Kidney epithelial cell (primary cell): ENCODE measurements around the gene LMNA. TPM values are rescaled to one million over a fixed set of nuclear protein-coding genes. Genes with fewer than 3 reads are reported as not detected.

Experiments used
- DNase-seq: peaks from one replicate; pipeline ENCODE4 v3.0.0-alpha.2; 2010; ENCODE audit warnings: low read depth
- H3K27me3 ChIP-seq: 2 replicates; pipeline ENCODE4 v1.6.0; 2011; ENCODE audit warnings: low read length; ENCODE audit not compliant: control insufficient read depth, insufficient read depth
- H3K36me3 ChIP-seq: 2 replicates; pipeline ENCODE4 v1.5.1; 2011; ENCODE audit warnings: low read length; ENCODE audit not compliant: control insufficient read depth, insufficient read depth
- H3K4me3 ChIP-seq: 2 replicates; pipeline ENCODE4 v1.5.1; 2011; ENCODE audit warnings: low read depth, mild to moderate bottlenecking, control low read depth, low read length
- total RNA-seq: library from RNA; depleted of rRNA; stranded (reverse); fragments of >200 nt; gene quantifications from 2 replicates; pipeline ENCODE4 v1.2.3, GENCODE V29; 2015
- TF ChIP-seq, protein P1 (sequence below): IDR thresholded peaks from 2 replicates; pipeline ENCODE4 v1.5.1; 2011; ENCODE audit warnings: mild to moderate bottlenecking, moderate library complexity, low read length, control low read depth, inconsistent platforms; ENCODE audit not compliant: insufficient read depth, poor library complexity, severe bottlenecking

Gene LMNA
- total RNA-seq, 1 donor from 2014 or later = 280 TPM

DNA sequence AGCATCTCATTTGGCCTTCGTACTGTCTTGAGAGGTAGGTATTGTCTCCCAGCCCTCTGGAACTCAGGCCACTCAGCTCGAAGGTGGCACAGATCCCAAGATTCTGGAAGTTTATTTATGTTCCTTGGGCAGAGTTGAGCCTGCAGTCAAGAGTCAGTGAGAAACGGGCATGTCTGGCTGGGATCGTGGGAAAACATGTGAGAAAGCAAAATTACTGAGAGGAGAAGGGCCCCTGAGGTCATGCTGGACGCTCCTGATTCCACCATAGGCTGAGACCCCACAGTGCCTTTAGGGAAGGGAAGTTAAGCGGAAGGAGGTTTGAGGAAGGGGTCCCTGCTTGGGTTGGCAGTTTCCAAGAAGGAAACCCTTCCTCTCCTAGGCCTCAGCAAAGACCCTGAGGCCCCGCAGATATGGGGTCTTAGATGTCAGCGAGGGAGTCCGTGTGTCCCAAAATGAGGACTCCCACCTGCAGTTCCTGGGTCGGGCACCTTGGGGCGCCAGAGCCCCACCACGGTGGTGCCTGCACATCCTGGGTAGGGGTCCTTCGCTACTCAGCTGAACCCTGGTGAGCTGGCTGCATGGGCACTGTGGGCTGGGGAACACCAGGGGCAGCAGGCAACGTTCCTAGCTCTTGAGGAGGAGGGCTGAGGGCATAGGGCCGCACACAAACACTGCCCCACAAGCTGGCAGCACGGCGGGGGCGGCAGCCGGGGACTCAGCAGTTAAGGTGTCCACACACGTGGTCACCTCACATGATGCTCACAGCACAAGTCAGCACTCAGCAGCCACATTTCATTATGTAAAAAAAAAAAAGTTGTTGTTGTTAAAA lies 26.6 kb downstream of the LMNA start:
- Histone ChIP-seq H3K36me3 (peaks cover 11% of the 10 kb centered on the region), H3K27me3 (no peaks in the 10 kb centered on the region), H3K4me3 (no peak overlapping the region)
- DNase-seq = no peak
- TF ChIP-seq, protein P1, sequence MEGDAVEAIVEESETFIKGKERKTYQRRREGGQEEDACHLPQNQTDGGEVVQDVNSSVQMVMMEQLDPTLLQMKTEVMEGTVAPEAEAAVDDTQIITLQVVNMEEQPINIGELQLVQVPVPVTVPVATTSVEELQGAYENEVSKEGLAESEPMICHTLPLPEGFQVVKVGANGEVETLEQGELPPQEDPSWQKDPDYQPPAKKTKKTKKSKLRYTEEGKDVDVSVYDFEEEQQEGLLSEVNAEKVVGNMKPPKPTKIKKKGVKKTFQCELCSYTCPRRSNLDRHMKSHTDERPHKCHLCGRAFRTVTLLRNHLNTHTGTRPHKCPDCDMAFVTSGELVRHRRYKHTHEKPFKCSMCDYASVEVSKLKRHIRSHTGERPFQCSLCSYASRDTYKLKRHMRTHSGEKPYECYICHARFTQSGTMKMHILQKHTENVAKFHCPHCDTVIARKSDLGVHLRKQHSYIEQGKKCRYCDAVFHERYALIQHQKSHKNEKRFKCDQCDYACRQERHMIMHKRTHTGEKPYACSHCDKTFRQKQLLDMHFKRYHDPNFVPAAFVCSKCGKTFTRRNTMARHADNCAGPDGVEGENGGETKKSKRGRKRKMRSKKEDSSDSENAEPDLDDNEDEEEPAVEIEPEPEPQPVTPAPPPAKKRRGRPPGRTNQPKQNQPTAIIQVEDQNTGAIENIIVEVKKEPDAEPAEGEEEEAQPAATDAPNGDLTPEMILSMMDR = peak; percentile 85

DNA sequence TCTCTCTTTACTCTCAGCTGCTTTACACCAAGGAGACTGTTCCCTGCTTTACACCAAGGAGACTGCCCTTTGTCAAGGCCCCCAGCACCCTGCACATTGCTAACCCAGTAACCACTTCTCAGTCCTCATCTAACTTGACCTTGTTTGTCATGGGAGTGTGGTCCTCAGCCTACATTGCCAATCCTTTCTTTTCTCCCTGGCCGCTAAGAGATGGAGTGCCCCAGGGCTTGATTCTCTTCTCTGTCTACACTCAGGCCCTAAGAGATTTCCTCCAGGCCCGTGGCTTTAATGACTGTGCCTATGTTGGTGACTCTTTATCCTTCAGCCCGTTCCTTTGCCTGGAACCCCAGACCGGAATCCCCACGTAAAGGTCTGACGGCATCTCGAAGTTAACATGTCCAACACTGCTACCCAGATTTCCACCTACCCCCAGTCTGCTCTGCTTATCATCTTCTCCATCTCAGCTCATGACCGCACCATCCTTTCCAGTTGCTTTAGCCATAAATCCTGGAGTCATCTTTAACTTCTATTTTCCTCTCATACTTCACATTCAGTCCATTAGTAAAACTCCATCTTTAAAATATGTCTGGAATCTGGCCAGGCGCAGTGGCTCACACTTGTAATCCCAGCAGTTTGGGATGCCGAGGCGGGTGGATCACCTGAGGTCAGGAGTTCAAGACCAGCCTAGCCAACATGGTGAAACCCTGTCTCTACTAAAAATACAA lies 29.4 kb downstream of the LMNA start:
- no peak for DNase-seq

DNA sequence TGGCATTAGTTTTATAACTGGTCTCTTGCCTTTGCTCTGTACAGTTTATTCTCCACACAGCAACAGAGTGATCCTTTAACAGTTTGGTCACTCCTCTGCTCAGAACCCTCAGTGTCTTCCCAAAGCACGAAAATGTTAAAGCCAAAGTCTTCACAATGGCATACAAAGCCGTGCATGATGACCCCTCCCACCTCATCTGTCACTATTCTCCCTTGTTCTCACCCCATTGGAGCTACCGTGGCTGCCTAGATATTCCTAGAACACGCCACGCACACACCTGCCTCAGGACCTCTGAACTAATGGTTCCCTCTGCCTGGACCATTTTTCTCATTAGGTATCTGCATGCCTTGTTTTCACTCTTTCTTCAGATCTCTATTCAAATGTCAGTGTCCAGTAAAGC lies 30.2 kb downstream of the LMNA start:
- Histone ChIP-seq H3K36me3 (no peaks in the 10 kb centered on the region), H3K4me3 (no peak overlapping the region), H3K27me3 (peaks cover 14% of the 10 kb centered on the region)
- TF ChIP-seq, protein P1 = no peak
- no peak for DNase-seq

More for the DNA sequence above, 29.4 kb downstream of the LMNA start:
- peaks cover 7% of the 10 kb centered on the region for H3K27me3 ChIP-seq
- H3K4me3 ChIP-seq = no peak overlapping the region
- TF ChIP-seq, protein P1 = no peak
- H3K36me3 ChIP-seq = no peaks in the 10 kb centered on the region

DNA sequence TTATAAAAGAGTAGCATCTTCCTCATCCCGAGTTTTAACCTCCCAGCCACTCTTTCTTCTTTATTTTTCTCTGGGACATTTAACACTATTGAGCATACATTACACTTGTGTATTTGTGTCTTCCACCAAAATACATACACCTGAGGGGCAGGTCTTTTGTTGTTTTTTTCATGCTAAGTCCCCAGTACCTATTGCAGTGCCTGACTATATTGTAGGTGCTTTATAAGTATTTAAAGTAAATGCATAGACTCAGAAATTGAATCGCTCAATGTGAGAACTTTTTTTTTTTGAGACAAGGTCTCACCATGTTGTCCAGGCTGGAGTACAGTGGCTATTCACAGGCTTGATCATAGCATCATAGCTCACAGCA lies 31.1 kb downstream of the LMNA start:
- Histone ChIP-seq H3K4me3 (no peak overlapping the region), H3K27me3 (peaks cover 23% of the 10 kb centered on the region), H3K36me3 (no peaks in the 10 kb centered on the region)
- DNase-seq = no peak
- TF ChIP-seq, protein P1 = no peak

DNA sequence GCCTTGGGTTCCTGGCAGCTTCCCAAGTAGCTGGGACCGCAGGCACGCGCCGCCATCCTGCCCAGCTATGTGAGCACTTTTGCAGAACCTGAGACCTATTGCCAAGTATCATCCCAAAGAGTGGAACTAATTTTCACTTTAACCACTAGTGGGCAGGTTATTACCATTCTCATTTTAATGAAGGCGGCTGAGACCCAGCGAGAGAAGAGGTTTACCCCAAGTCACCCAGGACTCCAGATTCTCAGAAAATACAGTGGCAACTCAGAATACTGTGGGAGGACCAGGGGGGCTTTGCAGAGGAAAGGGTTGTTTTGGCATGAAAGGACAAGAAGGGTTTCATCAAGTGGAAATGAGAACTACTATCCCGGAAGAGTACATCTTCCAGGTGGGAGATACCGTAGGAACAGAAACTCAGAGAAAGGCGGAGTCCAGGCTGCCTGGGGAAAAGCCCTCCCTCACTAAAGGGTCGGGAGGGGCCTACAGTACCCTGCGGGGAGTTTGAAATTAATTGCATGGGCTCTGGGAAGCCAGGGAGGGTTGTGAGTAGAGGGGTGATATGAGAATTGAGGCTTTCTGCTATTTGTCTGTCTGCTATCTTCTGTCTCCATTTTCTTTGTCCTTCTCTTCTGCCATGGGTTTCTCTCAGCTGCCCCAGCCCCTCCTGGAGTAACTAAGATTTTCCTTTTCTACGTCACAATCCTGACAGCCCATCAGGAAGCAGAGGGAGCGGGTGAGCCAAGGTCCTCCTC lies 31.7 kb downstream of the LMNA start:
- peak; percentile 87 for DNase-seq
- TF ChIP-seq, protein P1 = peak; percentile 61
- Histone ChIP-seq H3K27me3 (peaks cover 24% of the 10 kb centered on the region), H3K4me3 (no peak overlapping the region), H3K36me3 (no peaks in the 10 kb centered on the region)
